PC-3 (cell line): ENCODE results near the gene OR2B2.

Experiments
- CTCF ChIP-seq: fragments of 300-600 bp; sonication (generic); conservative IDR thresholded peaks from 2 replicates; pipeline ENCODE4 v1.5.1; 2017; ENCODE audit warnings: antibody characterized with exemption, low read depth, mild to moderate bottlenecking, low read length
- EZH2 ChIP-seq: fragments of 300-600 bp; sonication (generic); IDR thresholded peaks from one replicate; pipeline ENCODE4 v1.6.1; 2017; ENCODE audit warnings: antibody characterized with exemption, mild to moderate bottlenecking, low read length; ENCODE audit not compliant: unreplicated experiment
- EZH2phosphoT487 ChIP-seq: fragments of 300-600 bp; sonication (generic); IDR thresholded peaks from 2 replicates; pipeline ENCODE4 v1.6.1; 2018; ENCODE audit warnings: mild to moderate bottlenecking, antibody characterized with exemption, low read length, borderline replicate concordance

- TF ChIP-seq CTCF (no peak), EZH2 (no peak), EZH2phosphoT487 (no peak)
Observed at GRCh38 chr6:27924179-27924578, 12.0 kb upstream of the OR2B2 start.
